T-helper 17 cell (primary cell): ENCODE results near the gene B3GALT5. TPM values are rescaled to one million over a fixed set of nuclear protein-coding genes. Genes with fewer than 3 reads are reported as not detected.

Experiments
- ATAC-seq: fragments of 150-1000 bp; cut with Tn5 transposase; 2 replicates; pipeline ENCODE4 v1.10.0; 2021; ENCODE audit warnings: mild to moderate bottlenecking, moderate library complexity
- DNase-seq, 3 donors: peaks; one replicate each; pipeline versions ENCODE4 v3.0.0 to v3.0.0-alpha.2; 2020 to 2021
- H3K9me3 ChIP-seq: one replicate; pipeline ENCODE4 v1.7.0; 2013; ENCODE audit warnings: low read length, mild to moderate bottlenecking; ENCODE audit not compliant: control insufficient read depth, poor library complexity, severe bottlenecking
- H3K27ac Mint-ChIP-seq: one replicate; pipeline ENCODE4 v1.8.0; 2022; ENCODE audit warnings: mild to moderate bottlenecking, moderate library complexity, mixed read lengths
- H3K27me3 Mint-ChIP-seq: one replicate; pipeline ENCODE4 v1.8.0; 2022; ENCODE audit warnings: mixed read lengths
- H3K36me3 Mint-ChIP-seq: one replicate; pipeline ENCODE4 v1.8.0; 2022; ENCODE audit warnings: low read depth, mixed read lengths
- H3K4me1 Mint-ChIP-seq: one replicate; pipeline ENCODE4 v1.8.0; 2022; ENCODE audit warnings: mild to moderate bottlenecking, mixed read lengths
- H3K4me3 Mint-ChIP-seq: one replicate; pipeline ENCODE4 v1.8.0; 2022; ENCODE audit warnings: mild to moderate bottlenecking, moderate library complexity, mixed read lengths
- total RNA-seq, 4 donors: library from RNA in 2 of 4; stranded (reverse) in 2 of 4; gene quantifications; one replicate each; pipeline ENCODE4 v1.2.3 and lab custom pipeline; 2022 to 2026

Gene B3GALT5
- total RNA-seq, 2 donors from 2014 or later: not detected

DNA sequence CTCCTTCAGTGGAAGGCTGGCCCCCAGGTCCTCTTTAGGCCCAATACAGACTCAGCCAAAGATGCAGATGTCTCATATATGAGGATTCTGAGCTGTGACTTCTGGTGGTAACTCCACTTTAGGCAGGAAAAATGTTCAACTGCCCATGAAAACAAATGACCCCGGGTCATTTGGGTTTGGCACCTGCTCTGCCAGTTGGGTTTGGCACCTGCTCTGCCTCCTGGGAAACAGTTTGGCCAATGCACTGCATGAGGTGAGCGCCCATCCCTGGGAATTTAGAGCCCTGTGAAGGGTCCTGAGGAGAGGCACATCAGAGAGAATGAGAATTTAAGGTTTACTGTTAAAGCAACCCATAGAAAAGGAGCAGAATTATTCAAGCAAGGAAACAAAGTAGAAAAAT, 45.3 kb downstream of the B3GALT5 start:
- Mint-ChIP-seq H3K27ac (no peak overlapping the region), H3K27me3 (peaks cover 5% of the 10 kb centered on the region), H3K4me3 (no peak overlapping the region), H3K4me1 (no peaks in the 10 kb centered on the region), H3K36me3 (peaks cover 2% of the 10 kb centered on the region)
- ATAC-seq (no peak), DNase-seq (no peak)
- no peaks in the 10 kb centered on the region for H3K9me3 ChIP-seq

DNA sequence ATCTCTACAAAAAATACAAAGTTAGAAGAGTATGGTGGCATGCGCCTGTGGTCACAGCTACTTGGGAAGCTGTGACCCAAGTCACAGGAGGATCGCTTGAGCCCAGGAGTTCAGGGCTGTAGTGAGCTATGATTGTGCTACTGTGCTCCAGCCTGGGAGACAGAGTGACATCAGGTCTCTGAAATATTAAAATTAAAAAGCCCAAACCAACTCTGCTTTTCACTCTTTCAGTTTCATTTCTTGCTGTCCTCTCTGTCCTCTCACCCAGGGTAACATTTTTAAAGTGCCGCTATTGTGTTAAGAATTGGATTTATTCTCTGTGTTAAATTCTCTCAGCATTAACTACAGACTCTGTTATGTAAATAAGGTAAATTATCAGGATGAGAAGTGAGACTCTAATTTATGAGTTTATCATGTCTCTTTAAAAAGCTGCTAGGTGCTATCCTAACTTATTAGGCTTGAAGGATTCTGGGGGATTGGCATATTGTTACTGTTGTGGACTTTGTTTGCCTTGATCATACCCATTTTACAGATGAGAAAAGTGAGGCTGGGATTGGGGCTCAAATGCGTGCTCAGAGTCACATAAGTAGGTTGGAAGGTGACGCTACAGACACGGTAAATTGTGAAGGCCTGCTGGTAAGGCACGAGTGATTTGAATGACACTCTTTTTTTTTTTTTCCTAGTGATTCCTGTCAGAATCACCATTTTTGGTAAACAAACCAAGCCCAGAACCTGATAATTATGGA, 46.5 kb downstream of the B3GALT5 start:
- peaks cover 2% of the 10 kb centered on the region for H3K36me3 Mint-ChIP-seq
- H3K4me3 Mint-ChIP-seq: no peak overlapping the region
- ATAC-seq: no peak
- no peaks in the 10 kb centered on the region for H3K4me1 Mint-ChIP-seq
- peaks cover 5% of the 10 kb centered on the region for H3K27me3 Mint-ChIP-seq
- DNase-seq: no peak
- no peaks in the 10 kb centered on the region for H3K9me3 ChIP-seq
- no peak overlapping the region for H3K27ac Mint-ChIP-seq

DNA sequence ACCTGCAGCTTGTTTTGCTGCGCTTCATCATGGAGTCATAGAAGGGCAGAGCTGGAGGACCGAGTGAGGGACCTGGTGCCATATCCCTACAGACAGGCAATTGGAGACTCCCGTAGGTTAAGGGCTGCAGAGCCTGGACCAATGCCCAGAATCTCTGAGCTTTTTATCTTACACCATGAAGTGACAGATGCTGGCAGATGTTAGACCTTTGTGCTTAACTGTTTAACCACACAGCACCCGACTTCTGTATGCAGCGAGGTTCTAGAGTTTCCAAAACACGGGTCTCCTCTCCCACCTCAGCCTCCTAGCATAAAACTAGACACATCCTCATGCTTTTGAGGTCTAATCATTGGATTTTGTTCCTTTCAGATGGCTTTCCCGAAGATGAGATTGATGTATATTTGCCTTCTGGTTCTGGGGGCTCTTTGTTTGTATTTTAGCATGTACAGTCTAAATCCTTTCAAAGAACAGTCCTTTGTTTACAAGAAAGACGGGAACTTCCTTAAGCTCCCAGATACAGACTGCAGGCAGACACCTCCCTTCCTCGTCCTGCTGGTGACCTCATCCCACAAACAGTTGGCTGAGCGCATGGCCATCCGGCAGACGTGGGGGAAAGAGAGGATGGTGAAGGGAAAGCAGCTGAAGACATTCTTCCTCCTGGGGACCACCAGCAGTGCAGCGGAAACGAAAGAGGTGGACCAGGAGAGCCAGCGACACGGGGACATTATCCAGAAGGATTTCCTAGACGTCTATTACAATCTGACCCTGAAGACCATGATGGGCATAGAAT, 47.6 kb downstream of the B3GALT5 start:
- H3K9me3 ChIP-seq: no peaks in the 10 kb centered on the region
- peaks cover 5% of the 10 kb centered on the region for H3K27me3 Mint-ChIP-seq
- H3K27ac Mint-ChIP-seq: no peak overlapping the region
- no peaks in the 10 kb centered on the region for H3K4me1 Mint-ChIP-seq
- H3K36me3 Mint-ChIP-seq: peaks cover 2% of the 10 kb centered on the region
- no peak for ATAC-seq
- DNase-seq: no peak
- no peak overlapping the region for H3K4me3 Mint-ChIP-seq

DNA sequence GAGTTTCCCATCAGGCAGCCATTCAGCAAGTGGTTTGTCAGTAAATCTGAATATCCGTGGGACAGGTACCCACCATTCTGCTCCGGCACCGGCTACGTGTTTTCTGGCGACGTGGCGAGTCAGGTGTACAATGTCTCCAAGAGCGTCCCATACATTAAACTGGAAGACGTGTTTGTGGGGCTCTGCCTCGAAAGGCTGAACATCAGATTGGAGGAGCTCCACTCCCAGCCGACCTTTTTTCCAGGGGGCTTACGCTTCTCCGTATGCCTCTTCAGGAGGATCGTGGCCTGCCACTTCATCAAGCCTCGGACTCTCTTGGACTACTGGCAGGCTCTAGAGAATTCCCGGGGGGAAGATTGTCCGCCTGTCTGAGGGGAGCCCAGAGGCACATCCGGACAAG, 48.4 kb downstream of the B3GALT5 start:
- Mint-ChIP-seq H3K27ac (no peak overlapping the region), H3K27me3 (peaks cover 5% of the 10 kb centered on the region), H3K36me3 (peaks cover 2% of the 10 kb centered on the region), H3K4me3 (no peak overlapping the region), H3K4me1 (no peaks in the 10 kb centered on the region)
- ATAC-seq (no peak), DNase-seq (no peak)
- no peaks in the 10 kb centered on the region for H3K9me3 ChIP-seq

DNA sequence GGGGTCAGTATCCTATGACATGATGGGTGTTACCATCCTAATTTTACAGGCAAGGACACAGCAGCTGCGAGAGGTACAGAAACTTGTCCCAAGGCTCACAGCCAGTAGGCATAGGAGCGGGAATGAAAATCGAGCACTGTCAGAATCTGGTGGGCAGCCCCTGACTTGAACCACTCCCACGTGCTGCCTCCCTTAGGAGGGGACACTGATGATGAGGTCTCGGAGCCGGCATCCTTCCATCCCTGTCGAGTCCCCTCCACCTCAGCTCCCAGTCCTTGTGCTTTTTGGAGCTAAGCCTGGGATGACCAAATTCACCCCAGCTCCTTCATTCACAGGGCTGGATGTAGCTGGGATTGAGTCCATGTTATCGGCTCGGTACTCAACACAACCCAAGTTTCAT, 49.0 kb downstream of the B3GALT5 start:
- Mint-ChIP-seq H3K36me3 (peaks cover 2% of the 10 kb centered on the region), H3K4me1 (no peaks in the 10 kb centered on the region), H3K4me3 (no peak overlapping the region), H3K27ac (no peak overlapping the region), H3K27me3 (peaks cover 5% of the 10 kb centered on the region)
- DNase-seq: no peak
- no peaks in the 10 kb centered on the region for H3K9me3 ChIP-seq
- ATAC-seq: no peak

DNA sequence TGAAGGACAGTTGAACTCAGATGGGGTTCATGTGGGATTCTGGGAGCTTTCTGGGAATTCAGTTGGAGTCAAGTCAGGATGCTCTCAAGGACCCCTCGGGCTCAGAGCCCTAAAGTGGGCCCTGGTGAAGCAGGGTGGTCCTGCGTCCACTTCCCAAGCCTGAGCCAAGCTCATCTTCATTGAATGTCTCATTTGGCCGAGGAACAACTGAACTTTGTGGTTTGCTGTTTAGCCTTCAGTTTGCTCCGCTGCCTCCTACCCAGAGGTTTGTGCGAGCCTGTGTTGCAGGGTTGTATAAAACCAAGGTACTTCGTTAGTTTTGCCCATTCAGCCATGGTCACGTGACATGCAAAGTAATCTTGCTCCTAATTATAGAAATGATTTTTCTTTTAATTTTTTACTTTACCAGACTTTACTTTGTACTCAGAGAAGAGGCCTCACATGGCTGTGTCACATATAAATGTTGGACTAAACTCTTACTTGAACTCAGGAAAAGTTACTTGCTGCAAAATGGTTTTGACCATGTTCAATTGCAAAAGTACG, 49.7 kb downstream of the B3GALT5 start:
- Mint-ChIP-seq H3K4me1 (no peaks in the 10 kb centered on the region), H3K27ac (no peak overlapping the region)

DNA sequence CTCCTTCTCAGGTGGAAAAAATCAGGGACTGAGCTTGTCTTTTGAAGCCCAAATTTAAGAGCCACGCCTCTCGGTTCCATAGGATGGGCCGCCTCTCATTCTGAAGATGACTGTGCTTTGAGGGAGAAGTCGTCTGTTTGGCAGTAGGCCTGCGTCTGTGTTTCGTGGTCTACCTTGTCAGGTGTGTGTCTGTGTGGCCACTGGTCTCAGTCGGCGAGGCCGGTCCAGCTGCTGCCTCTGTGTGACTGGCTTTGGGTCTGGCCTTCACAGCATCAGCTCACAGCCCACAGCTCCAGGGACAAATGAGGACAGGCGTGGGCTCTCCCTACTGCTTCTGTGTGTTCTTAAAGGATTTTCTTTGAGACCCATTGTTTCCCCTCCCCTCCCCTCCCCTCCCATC, 50.3 kb downstream of the B3GALT5 start:
- Mint-ChIP-seq H3K27ac (no peak overlapping the region), H3K27me3 (peaks cover 5% of the 10 kb centered on the region), H3K4me3 (no peak overlapping the region), H3K36me3 (peaks cover 2% of the 10 kb centered on the region), H3K4me1 (no peaks in the 10 kb centered on the region)
- no peaks in the 10 kb centered on the region for H3K9me3 ChIP-seq
- no peak for ATAC-seq
- DNase-seq: no peak

More for the DNA sequence above, 49.7 kb downstream of the B3GALT5 start:
- no peak for ATAC-seq
- Mint-ChIP-seq H3K4me3 (no peak overlapping the region), H3K27me3 (peaks cover 5% of the 10 kb centered on the region), H3K36me3 (peaks cover 2% of the 10 kb centered on the region)
- H3K9me3 ChIP-seq: no peaks in the 10 kb centered on the region
- no peak for DNase-seq

DNA sequence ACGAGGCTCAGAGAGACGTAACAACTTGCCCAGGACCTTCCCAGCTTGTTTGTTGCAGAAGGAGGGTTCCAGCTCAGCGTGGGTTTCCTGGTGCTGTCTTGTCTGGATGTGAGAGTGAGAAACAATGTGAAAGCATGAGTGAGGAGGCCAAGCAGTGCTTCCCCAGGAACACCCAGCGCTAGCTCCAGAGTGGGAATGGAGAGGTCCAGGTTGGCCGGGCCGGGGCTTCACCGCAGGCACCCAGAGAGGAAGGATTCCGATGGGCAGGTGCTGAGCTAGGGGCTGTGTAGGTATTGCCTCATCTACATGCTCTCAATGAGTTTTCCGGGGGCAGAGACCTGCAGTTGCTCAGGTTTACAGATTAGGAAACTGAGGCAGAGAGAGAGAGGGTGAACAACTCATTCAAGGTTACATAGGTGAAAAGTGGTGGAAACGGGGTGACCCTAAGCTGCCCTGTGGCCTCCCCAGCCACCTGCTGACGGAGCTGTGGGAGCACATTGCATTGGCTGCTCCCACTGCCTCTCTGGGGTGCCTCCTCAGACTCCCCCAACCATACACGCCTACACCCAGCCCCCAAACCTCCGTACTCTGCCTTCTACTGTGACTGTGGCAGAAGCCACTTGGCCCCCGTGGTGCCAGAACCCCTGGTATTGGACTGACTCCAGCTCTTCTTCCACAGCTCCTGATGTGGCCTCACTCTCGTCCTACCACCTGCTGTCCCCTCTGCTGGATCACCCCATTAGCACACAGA, 51.2 kb downstream of the B3GALT5 start:
- DNase-seq (no peak), ATAC-seq (no peak)
- H3K27me3 Mint-ChIP-seq: peaks cover 5% of the 10 kb centered on the region
- no peaks in the 10 kb centered on the region for H3K4me1 Mint-ChIP-seq
- no peak overlapping the region for H3K27ac Mint-ChIP-seq
- no peaks in the 10 kb centered on the region for H3K9me3 ChIP-seq
- H3K4me3 Mint-ChIP-seq: no peak overlapping the region
- peaks cover 2% of the 10 kb centered on the region for H3K36me3 Mint-ChIP-seq

DNA sequence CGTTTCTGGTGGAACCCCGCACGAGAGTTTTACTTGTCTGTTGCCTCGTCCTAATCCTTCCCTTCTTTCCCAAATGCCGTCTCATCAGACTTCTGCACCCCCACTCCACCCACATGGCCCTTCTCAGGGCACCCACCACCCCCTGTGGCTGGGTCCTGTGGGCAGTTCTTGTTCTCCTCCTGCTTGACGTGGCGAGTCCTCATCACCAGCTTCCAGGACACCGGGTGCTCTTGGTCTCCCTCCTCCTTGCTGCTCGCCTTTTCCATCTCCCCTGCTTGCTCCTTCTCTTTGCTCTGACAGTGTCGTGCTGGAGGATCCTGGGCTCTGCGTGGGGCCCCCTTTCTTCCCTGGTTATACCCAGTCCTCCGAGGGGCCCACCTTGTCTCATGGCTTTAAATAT, 51.8 kb downstream of the B3GALT5 start:
- Mint-ChIP-seq H3K4me1 (no peaks in the 10 kb centered on the region), H3K27ac (no peak overlapping the region), H3K27me3 (peaks cover 5% of the 10 kb centered on the region), H3K4me3 (no peak overlapping the region), H3K36me3 (peaks cover 2% of the 10 kb centered on the region)
- ATAC-seq: no peak
- no peaks in the 10 kb centered on the region for H3K9me3 ChIP-seq
- no peak for DNase-seq

DNA sequence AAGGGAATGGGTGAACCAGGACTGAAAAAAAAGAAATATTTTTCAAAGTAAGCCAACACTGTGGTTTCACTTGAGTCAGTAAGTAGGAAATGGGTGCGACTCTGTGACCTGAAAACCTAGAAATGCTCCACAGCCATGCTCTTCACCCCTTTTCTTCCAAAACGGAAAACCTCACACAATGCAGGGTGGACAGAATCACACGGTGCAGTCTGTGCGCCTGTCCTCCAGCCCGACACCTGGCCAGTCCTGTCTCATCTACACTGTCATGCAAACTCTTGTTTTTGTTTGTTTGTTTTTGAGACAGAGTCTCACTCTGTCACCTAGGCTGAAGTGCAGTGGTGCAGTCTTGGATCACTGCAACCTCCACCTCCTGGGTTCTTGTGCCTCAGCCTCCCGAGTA, 53.3 kb downstream of the B3GALT5 start:
- DNase-seq (no peak), ATAC-seq (no peak)
- Mint-ChIP-seq H3K4me1 (no peaks in the 10 kb centered on the region), H3K27ac (no peak overlapping the region), H3K27me3 (no peaks in the 10 kb centered on the region), H3K4me3 (no peak overlapping the region), H3K36me3 (no peaks in the 10 kb centered on the region)
- no peaks in the 10 kb centered on the region for H3K9me3 ChIP-seq

DNA sequence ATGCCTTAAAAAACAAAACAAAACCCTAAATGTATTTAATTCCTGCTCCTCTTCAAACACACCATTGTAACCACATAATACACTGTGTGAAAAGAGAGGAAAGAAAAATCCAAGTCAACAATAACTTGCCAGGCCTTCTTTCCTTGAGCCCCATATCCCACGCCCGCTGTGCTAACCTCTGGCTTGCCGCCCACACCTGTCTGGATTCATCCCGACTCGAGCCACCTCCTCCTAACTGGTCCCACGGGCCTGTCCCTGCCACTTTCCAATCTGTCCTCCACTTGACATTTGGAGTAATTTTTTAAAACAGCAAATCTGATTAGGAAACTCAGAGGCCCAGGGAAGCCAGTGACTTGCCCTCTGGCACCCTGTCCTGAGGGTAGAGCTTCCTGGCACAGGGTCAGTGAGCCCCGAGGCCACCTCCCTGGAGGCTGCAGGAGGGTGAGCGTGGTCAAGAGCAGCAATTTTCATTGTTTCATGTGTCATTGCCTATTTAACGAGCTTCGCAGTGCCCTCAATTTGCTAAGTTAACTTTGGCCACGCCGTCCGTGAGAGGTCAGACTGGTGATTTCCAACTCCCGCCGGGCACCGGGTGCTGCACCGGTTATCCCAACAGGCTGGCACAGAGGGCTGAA, 54.1 kb downstream of the B3GALT5 start:
- H3K27me3 Mint-ChIP-seq: no peaks in the 10 kb centered on the region
- DNase-seq (no peak), ATAC-seq (no peak)
- H3K4me3 Mint-ChIP-seq: no peak overlapping the region
- H3K27ac Mint-ChIP-seq: no peak overlapping the region
- no peaks in the 10 kb centered on the region for H3K9me3 ChIP-seq
- H3K36me3 Mint-ChIP-seq: no peaks in the 10 kb centered on the region
- H3K4me1 Mint-ChIP-seq: no peaks in the 10 kb centered on the region

DNA sequence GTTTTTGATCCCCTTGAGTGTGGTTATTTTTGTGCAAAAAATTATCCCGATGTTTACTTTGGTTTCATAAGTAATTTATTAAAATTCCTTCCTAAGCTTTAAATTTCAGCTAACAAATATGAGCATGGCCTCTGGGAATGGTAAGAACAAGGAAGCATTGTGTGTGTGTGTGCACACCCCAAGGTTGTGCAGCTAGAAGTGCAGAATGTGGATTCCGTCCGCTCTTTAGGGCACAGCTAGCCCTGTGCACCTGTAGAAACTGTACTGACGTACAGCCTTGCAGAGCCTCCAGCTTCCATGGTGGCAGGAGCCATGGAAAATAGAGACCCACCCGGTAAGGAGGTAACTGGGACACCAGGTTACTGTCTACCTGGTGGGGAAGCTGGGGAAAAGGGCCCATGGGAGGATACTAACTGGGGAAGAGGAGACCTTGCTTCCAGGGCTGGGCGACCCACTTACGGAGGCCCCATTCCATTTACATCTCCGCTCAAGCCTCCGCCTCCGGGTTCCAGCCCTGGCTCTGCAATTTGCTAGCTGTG, 54.7 kb downstream of the B3GALT5 start:
- ATAC-seq (no peak), DNase-seq (no peak)
- H3K9me3 ChIP-seq: no peaks in the 10 kb centered on the region
- H3K27me3 Mint-ChIP-seq: no peaks in the 10 kb centered on the region
- H3K36me3 Mint-ChIP-seq: no peaks in the 10 kb centered on the region
- no peak overlapping the region for H3K4me3 Mint-ChIP-seq
- H3K27ac Mint-ChIP-seq: no peak overlapping the region
- H3K4me1 Mint-ChIP-seq: no peaks in the 10 kb centered on the region
